Measurements from ENCODE around the gene E2F3. TPM values are rescaled to one million over a fixed set of nuclear protein-coding genes. Genes with fewer than 3 reads are reported as not detected.
A peak's percentile ranks its signal among the peaks of the same experiment; 100 is the strongest.

Gene E2F3
- total RNA-seq, 1 experiment from 2014 or later = 30.2 TPM

GRCh38 chr6:20439558-20439957 lies 37.9 kb downstream of the E2F3 start:
- no peaks in the 10 kb centered on the region for H3K9me3 Mint-ChIP-seq
- H3K27ac Mint-ChIP-seq = peak overlapping the region; percentile 78; the same call in 1 of the 2 replicates
- peaks cover 40% of the 10 kb centered on the region for H3K4me1 Mint-ChIP-seq
- POLR2A ChIA-PET = no interaction called here
- CTCF ChIA-PET = interaction anchor here (1.6 kb wide), 1 partner anchor 313 kb away, joined by 5 read pairs; no protein-coding TSS in a partner anchor
- H3K4me3 Mint-ChIP-seq = no peak overlapping the region
- peaks cover 16% of the 10 kb centered on the region for H3K36me3 Mint-ChIP-seq
- no peak for TF ChIP-seq E2F5 (CRISPR knock-in tag; IDR thresholded peaks at IDR 0.05)
- TF ChIP-seq MLX (CRISPR knock-in tag; IDR thresholded peaks at IDR 0.05) = no peak
- peak; percentile 56; the same call in 1 of the 2 replicates for TF ChIP-seq ZNF121 (CRISPR knock-in tag; IDR thresholded peaks at IDR 0.05)
- no peak for TF ChIP-seq ESRRA (CRISPR knock-in tag; IDR thresholded peaks at IDR 0.05; ENCODE audit: borderline replicate concordance)
- TF ChIP-seq AFF4 (CRISPR knock-in tag; IDR thresholded peaks at IDR 0.05; ENCODE audit: borderline replicate concordance) = no peak
- H3K27me3 Mint-ChIP-seq (ENCODE audit: low read depth) = no peaks in the 10 kb centered on the region
- no peak for ATAC-seq
- DNase-seq (ENCODE audit: low spot score) = no peak

GRCh38 chr6:20440296-20440695 lies 38.6 kb downstream of the E2F3 start:
- CTCF ChIA-PET = no interaction called here
- Mint-ChIP-seq H3K27me3 (ENCODE audit: low read depth) (no peaks in the 10 kb centered on the region), H3K27ac (peak overlapping the region; percentile 24), H3K4me1 (peaks cover 43% of the 10 kb centered on the region), H3K4me3 (no peak overlapping the region), H3K36me3 (peaks cover 12% of the 10 kb centered on the region), H3K9me3 (no peaks in the 10 kb centered on the region)
- POLR2A ChIA-PET = no interaction called here
- TF ChIP-seq JAZF1 (CRISPR knock-in tag; IDR thresholded peaks at IDR 0.05) (no peak), ZNF423 (CRISPR knock-in tag; IDR thresholded peaks at IDR 0.05) (no peak), TEAD4 (CRISPR knock-in tag; IDR thresholded peaks at IDR 0.05) (no peak), ZMAT4 (CRISPR knock-in tag; IDR thresholded peaks at IDR 0.05) (no peak), NFE2L1 (CRISPR knock-in tag; IDR thresholded peaks at IDR 0.05) (no peak), ZNF416 (CRISPR knock-in tag; IDR thresholded peaks at IDR 0.05) (no peak), STAT6 (CRISPR knock-in tag; conservative IDR thresholded peaks at IDR 0.05; ENCODE audit: low read depth) (no peak), TEAD1 (CRISPR knock-in tag; IDR thresholded peaks at IDR 0.05) (no peak), SMAD4 (CRISPR knock-in tag; IDR thresholded peaks at IDR 0.05) (no peak), E2F4 (CRISPR knock-in tag; IDR thresholded peaks at IDR 0.05; ENCODE audit: borderline replicate concordance, low read depth) (no peak), RELA (CRISPR knock-in tag; IDR thresholded peaks at IDR 0.05; ENCODE audit: borderline replicate concordance) (no peak), ZNF219 (CRISPR knock-in tag; IDR thresholded peaks at IDR 0.05; ENCODE audit: borderline replicate concordance) (no peak), NR2C2 (CRISPR knock-in tag; IDR thresholded peaks at IDR 0.05) (no peak), MXD4 (CRISPR knock-in tag; IDR thresholded peaks at IDR 0.05; ENCODE audit: borderline replicate concordance) (no peak), ESRRA (CRISPR knock-in tag; IDR thresholded peaks at IDR 0.05; ENCODE audit: borderline replicate concordance) (no peak), HMGXB4 (CRISPR knock-in tag; IDR thresholded peaks at IDR 0.05) (no peak), ZNF263 (CRISPR knock-in tag; IDR thresholded peaks at IDR 0.05; ENCODE audit: low read depth) (no peak)
- ATAC-seq (no peak), DNase-seq (ENCODE audit: low spot score) (no peak)

All from WTC11 (cell line).